IPS DF 4.7 (cell line): ENCODE measurements around the gene HIPK2.

Experiments used
- DNase-seq: peaks from one replicate; pipeline ENCODE4 v3.0.0-alpha.2; 2013; ENCODE audit warnings: low spot score; ENCODE audit errors: extremely low read depth

The HIPK2 gene

GRCh38 chr7:139697056-139697455 is 80.7 kb downstream of the HIPK2 start:
- no peak for DNase-seq

DNA sequence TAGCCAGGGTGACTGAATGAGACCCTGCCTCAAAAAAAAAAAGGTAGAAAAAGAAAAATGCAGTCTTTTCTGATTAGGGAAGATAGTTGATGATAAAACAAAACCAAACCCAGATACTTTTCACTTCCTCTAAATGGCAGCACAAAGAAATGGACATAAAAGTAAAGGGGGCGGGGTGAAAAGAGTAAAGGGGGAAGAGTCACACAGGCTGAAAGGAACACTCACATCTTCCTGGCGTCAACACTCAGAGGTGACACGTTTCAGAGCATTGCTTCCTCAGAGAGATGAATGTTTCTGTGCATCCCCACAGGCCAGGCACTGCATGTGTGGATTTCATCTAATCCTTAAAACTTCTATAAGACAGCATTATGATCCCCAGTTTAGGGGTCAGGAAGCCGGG is 81.2 kb downstream of the HIPK2 start:
- no peak for DNase-seq

- no peak for DNase-seq
Measured at GRCh38 chr7:139695588-139695987, 82.2 kb downstream of the HIPK2 start.

DNA sequence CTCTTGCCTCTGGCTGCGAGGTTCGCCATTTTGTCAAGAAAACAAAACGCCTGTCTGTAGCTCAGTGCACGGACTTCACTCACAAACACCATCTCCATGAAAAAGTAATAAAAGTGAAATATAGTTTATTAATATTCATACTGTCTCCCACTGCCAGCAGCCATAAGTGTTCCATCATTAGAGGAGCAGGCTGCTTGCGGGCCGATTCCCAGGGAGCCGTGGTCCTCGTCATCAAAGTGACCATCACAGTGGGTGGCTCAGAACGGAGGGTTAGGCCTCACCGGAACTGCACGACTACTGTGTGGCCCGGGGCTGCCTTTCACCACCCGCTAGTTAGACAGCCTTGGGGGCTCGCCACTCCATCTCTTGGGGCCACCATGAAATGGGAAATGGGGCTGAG is 82.7 kb downstream of the HIPK2 start:
- no peak for DNase-seq

DNA sequence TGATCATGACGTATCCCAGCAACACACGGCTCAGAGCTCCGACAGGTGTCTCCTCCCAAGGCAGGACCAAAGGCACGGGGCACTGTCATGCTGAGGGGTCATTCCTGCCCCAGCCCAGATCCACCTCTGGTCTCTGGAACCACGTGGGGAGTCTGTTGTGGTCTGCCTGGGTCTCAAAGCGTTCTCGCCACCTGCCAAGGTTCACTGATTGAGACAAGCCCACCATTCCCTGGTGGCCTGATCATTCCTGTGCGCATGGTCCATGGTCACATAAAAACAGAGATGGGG is 83.5 kb downstream of the HIPK2 start:
- DNase-seq, result no peak

GRCh38 chr7:139693651-139694388 is 84.0 kb downstream of the HIPK2 start:
- DNase-seq, result no peak

DNA sequence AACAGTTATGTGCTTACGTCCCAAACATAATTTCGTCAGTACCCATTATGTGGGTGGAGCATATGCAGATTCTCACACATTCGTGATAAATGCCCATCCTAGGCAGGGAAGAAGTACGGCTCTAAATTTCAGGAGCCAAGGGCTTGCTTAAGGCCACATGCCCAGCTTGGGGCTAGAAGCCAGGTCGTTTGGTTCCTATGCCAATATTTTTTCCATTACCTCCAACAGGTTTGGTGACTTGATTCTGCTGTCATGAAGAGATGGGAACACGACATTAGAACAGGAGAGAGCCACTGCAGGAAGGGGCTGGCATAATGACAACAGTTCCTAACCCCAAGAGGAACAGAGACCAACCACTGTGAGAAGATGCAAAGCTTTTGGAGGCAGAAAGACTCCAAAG is 85.1 kb downstream of the HIPK2 start:
- DNase-seq, result no peak

DNA sequence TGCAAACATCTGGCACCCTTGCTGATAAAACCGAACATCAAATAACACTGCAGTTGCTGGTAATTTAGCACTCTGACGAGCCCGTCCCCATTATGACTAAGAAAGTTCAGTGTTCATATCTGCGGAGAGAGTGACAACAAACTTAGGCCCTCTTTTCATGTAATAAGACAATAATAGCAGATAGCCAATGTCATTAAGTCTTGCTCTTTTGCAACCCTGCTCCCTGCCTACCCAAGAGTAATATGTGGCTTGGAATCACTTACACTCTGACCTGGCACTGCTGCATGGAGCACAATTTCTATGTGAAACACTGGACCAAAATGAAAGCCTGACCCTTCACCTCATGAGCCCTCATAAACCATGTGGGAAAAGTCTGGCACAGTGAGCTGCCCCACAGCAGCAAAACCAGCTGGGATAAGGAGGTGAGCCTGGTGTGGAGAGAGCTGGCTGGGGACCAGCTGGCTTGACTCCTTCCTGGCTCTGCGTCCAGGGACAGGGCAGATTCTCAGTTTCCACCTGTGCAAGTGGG is 86.5 kb downstream of the HIPK2 start:
- DNase-seq, result no peak

DNA sequence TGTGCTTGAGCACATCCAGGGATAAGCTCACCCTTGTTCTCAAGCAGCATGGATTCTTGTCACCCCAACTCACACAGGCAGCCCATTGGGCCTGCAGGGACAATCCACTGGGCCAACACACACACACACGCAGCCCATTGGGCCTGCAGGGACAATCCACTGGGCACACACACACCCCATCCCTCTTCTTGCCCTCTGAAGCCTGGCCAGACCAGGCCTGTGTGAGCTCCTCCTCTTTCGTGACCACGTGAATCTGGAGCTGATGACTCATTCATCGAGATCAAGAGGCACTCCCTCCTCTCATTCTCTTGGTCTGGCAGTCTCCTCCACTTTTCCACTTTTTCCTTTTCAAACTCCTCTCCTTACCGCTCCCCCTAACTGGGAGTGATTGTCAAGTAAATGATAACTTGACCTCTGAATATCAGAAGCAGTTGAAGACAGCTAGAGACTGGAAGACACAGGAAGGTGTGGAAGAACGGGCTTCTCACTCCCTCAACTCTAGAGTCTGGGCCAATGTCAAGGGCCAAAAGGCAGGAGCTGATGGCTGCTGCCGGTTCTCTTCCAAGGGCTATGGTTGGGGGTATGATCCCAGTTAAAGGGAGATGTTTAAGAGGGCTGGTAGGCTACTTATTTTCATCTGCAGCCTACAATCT is 89.7 kb downstream of the HIPK2 start:
- DNase-seq, result no peak

- no peak for DNase-seq
Measured at GRCh38 chr7:139687211-139687954, 90.4 kb downstream of the HIPK2 start.

DNA sequence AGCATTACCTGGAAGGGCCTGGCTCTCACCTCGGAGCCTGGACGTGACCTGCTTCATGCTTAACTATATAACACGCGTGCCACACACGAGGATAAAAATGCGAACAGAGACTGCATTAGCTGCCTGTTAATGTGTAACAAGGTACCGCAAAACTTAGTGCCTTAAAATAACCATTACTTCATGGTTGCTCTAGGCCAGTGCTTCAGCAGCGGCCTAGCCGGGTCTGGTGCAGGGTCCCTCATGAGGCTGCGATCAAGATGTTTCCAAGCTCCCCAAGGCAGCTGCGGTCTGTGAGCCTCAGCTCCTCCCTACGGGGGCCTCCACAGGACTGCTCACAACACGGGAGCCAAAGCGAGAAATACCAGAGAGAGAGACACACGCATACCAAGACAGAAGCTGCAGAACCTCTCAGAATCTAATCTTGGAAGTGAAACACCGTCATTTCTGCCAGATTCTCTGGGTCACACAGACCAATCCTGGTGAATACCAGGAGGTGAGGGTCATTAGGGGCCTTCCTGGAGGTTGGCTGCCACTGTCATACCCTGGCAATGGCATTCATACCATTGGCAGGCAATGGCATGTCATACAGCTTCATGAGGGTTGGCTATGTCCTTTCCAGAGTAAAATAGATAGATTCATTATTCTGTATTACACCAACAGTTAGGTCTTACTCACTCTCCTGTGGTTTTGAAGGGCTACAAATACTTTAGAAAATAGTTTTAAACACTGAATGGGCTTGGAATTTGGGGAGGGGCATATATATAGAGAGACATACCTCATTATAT is 94.5 kb downstream of the HIPK2 start:
- no peak for DNase-seq

- no peak for DNase-seq
Measured at GRCh38 chr7:139682136-139683013, 95.4 kb downstream of the HIPK2 start.

GRCh38 chr7:139681812-139682135 is 96.0 kb downstream of the HIPK2 start:
- no peak for DNase-seq

DNA sequence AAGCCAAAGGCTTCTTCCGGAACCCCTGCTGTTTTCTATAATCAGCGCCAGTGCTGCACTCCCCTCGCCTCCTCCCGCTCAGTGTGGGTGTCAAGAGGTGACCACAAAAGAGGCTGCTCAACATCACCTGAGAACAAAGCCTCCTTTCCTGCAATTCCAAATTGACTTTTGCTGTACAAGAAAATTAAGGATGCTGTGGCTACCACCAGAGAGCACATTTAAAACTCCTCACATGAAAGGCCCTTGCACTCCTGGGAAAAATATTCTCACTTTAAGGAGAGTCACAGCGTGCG is 96.4 kb downstream of the HIPK2 start:
- DNase-seq, result no peak

- no peak for DNase-seq
Measured at GRCh38 chr7:139680676-139681462, 96.9 kb downstream of the HIPK2 start.

DNA sequence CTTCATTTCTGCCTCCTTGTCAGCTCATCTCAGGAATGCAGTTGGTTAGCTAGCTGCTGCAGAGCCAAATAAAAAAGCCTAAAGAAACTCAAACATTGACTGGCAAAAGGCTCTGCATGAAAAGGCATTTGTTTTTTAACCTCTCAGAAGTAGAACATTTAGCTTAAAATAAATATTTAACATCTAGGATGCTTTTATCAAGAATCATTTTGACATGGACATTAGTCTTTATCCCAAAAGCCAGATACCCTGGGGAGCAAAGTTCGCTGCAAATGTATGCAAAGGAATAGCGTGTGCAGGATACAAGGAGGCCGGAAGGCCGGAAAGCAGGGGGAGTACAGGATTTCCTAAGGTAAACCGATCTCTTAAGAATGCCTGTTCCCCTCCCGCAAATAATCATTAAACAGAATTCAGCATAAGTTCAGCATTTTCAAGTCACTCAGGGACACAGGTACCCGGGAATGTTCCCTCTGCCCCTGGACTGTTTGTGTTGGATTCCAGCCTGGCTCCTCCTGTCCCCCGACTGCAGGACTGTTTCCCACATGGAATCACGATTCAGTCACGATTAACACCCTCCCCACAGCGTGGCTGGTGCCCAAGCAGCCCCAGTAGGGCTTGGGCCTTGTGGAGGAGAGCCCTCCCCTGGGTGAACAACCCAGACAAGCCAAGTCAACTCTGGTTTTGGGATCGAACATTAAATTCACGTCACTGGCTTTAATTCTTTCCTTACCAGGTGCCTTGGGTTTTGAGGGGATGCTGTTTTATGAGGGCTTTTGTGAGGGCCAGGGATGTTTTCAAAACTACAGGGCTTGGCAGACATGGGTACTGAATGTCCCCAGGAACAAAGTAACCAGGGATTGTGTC is 97.8 kb downstream of the HIPK2 start:
- no peak for DNase-seq

DNA sequence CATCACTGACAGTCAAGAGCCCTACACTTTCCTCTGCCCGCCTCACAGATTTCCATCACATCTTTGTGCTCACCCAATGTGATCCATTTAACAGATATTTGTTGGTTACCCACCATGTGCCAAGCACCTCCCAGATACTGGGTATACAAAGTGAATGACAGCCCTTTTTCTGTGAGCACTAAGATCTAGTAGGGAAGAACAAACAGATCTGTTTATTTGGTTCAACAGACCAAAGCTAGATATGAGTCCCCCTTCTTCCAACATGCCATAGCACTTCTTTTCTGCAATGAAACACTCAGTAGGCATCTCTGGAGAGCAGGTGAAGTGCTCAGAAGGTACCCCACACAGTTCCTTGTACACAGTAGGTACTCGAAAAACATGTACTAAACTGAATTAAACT is 101.4 kb downstream of the HIPK2 start:
- no peak for DNase-seq

GRCh38 chr7:139675127-139676125 is 102.4 kb downstream of the HIPK2 start:
- DNase-seq, result no peak
